ENCODE data around the gene PRKN.

PRKN gene

GRCh38 chr6:162712694-162713093 lies 14.9 kb downstream of the PRKN start:
- no peak overlapping the region for H3K27ac ChIP-seq
- TF ChIP-seq, protein P1, sequence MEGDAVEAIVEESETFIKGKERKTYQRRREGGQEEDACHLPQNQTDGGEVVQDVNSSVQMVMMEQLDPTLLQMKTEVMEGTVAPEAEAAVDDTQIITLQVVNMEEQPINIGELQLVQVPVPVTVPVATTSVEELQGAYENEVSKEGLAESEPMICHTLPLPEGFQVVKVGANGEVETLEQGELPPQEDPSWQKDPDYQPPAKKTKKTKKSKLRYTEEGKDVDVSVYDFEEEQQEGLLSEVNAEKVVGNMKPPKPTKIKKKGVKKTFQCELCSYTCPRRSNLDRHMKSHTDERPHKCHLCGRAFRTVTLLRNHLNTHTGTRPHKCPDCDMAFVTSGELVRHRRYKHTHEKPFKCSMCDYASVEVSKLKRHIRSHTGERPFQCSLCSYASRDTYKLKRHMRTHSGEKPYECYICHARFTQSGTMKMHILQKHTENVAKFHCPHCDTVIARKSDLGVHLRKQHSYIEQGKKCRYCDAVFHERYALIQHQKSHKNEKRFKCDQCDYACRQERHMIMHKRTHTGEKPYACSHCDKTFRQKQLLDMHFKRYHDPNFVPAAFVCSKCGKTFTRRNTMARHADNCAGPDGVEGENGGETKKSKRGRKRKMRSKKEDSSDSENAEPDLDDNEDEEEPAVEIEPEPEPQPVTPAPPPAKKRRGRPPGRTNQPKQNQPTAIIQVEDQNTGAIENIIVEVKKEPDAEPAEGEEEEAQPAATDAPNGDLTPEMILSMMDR (conservative IDR thresholded peaks at IDR 0.05), result no peak

DNA sequence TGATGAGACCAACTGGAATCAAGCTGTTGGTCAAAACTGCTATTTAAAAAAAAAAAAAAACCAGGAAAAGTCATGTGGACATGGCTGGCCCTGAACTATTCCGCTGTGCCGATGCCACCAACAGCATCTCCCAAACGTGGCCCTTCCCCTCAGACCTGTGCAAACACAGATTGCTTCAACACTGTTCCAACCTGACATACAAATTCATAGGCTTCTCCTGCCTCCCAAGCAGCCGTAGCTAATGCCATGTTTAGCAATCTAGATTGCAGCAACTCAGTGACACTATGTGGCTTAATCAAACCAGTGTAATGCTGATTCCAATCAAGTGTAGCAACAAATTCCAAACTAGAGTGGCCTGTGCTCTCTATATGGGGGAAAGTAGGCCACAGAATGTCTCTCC lies 16.2 kb downstream of the PRKN start:
- no peak overlapping the region for H3K27ac ChIP-seq
- TF ChIP-seq, protein P1 (conservative IDR thresholded peaks at IDR 0.05), result no peak

GRCh38 chr6:162710936-162711335 lies 16.6 kb downstream of the PRKN start:
- H3K27ac ChIP-seq, result no peak overlapping the region
- TF ChIP-seq, protein P1 (conservative IDR thresholded peaks at IDR 0.05), result no peak

GRCh38 chr6:162710419-162710818 lies 17.1 kb downstream of the PRKN start:
- no peak overlapping the region for H3K27ac ChIP-seq
- TF ChIP-seq, protein P1 (conservative IDR thresholded peaks at IDR 0.05), result no peak

DNA sequence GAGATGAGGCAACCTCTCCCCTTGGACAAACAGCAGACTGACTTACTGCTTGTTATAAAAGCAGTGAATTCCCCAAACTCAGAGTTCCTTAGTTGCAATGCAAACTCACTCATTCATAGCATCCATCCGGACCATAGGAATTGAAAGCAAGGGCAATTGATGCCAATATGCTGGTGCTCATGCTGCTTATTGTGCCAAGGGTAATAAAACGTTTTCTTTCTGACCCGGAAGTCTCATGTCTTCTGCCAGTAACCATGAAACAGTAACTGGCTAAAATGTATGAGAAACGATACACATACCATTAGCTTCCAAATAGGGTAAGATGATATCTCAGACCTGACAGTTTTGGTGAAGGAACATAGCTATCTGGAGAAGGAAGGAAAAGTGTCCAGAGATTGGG lies 18.1 kb downstream of the PRKN start:
- TF ChIP-seq, protein P1 (conservative IDR thresholded peaks at IDR 0.05), result no peak
- no peak overlapping the region for H3K27ac ChIP-seq

DNA sequence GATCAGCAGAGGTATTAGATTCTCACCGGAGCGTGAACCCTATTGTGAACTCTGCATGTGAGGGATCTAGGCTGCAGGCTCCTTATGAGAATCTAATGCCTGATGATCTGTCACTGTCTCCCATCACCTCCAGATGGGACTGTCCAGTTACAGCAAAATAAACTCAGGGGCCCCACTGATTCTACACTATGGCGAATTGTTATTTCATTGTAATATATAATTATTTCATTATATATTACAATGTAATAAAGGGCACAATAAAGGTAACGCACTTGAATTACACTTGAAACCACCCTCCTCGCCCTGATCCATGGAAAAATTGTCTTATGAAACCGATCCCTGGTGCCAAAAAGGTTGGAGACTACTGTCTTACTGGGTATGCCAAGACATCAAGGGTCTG lies 18.6 kb downstream of the PRKN start:
- H3K27ac ChIP-seq, result no peak overlapping the region
- TF ChIP-seq, protein P1 (conservative IDR thresholded peaks at IDR 0.05), result no peak

- H3K27ac ChIP-seq, result no peak overlapping the region
- TF ChIP-seq, protein P1 (conservative IDR thresholded peaks at IDR 0.05), result no peak
Observed at GRCh38 chr6:162706232-162706631, 21.3 kb downstream of the PRKN start.

- no peak overlapping the region for H3K27ac ChIP-seq
- TF ChIP-seq, protein P1 (conservative IDR thresholded peaks at IDR 0.05), result no peak
Observed at GRCh38 chr6:162705736-162706135, 21.8 kb downstream of the PRKN start.

All from VCaP (cell line).